ENCODE results near the gene SLAMF7.
A peak's percentile ranks its signal among the peaks of the same experiment; 100 is the strongest.
"Not testable (repeated sequence)": the region's sequence is repeated elsewhere in the genome, so short reads cannot be mapped to it uniquely, and the experiment has no call there.

SLAMF7 gene

DNA sequence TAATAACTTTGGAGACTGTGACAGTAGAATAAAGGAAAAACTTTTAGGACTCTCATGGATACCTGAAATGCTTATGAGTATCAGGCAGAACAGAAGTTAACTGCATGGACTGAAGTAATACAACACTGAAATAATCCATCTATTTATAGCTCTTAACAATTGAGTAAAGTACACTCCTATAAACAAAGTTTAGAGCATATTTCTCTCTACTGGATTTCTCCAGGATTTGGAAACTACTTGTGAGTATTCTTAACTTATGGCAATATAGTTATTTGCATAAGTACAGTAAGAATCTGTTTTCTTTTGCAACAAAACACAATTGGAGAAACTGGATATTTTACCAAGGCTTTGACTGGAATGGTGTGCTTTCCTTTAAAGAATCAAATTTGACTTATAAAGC lies 17.6 kb upstream of the SLAMF7 start:
- DNase-seq = no peak

DNA sequence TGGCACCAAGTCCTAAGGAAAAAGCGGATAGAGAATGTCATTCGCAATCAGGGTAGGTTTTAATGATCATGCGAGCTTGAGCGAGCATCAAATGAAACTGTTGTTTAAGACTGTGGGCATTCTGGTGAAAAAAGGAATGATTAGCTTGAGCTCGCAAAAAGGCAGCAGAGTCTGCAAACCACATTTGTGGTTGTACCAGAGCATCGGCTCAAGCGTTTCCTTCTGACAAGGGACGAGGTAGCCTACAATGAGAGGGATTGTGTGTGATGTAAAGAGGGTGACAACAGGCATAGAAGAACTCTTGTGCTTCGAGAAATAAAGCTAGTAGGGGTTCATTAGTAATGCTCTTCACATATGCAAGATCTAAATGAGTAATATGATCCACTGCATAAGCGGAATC lies 16.3 kb upstream of the SLAMF7 start:
- no peak for DNase-seq

DNA sequence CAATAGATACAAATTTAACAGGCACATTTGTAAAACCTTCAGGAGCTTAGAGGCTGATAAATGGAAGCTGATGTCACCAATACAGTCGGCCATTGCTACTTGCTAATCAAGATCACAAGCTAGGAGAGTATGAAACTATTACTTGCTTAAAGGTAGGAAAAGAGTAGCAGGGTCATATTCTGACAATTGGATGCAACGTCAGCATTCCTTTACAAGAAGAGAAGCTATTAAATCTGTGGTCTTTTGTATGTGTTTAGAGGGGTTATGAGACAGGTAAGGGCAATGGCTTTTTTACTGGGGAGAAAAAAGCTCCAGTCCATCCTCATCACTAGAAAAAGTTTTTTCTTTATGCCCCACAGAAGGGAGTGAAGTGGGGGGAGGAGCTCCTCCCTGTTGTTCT lies 15.7 kb upstream of the SLAMF7 start:
- DNase-seq = no peak

DNA sequence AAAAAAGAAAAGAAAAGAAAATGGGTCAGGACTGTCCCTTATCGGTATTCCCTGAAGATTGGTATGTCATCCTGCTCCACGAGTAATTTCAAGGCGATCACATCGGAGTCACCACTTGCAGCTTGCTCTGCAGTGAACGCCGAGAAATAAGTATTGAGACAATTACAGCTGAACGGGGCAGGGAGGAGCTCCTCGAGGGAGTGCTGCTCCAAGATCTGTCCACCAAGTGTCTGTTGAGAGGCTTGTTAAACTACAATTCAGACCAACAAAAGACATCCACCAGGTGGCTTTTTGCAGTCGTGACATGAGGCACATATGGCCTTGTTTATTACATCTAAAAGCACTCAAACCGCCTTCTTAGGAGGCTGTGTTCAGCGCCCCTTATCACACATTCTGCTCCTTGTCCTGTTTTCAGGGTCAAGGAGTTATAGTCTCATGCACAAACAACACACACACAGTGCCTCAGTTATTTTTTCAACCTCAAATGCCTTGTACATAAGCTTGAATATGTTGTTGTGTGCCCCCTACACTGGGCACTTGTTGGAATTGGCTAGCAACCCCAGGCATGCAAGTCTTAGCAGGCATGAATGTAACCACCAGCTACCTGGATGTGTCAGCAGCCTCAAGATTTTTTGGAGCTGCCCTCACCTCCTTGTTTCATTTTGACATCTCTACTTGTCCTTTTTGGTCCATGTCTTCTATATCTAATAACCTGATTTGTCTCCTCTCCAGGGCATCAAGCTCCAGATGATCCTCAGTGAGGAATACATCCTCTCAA lies 14.4 kb upstream of the SLAMF7 start:
- DNase-seq = no peak

DNA sequence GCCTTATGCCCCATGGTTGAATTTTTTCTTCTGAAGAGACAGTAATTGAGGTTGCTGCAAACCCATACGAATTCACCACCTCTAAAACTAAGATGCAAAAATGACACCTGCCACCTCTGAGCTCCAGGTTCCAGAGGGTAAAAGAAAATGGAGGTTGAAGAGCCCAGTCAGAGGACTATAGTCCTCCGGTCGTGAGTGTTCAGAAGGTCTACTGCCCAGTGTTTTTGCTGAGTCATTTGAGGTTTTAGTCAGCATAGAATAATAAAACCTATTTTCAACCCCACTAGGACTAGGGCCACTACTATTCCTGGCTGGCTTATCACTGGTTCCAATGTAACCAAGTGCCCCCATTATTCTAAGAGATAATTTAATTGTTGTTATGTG lies 12.9 kb upstream of the SLAMF7 start:
- DNase-seq = no peak

DNA sequence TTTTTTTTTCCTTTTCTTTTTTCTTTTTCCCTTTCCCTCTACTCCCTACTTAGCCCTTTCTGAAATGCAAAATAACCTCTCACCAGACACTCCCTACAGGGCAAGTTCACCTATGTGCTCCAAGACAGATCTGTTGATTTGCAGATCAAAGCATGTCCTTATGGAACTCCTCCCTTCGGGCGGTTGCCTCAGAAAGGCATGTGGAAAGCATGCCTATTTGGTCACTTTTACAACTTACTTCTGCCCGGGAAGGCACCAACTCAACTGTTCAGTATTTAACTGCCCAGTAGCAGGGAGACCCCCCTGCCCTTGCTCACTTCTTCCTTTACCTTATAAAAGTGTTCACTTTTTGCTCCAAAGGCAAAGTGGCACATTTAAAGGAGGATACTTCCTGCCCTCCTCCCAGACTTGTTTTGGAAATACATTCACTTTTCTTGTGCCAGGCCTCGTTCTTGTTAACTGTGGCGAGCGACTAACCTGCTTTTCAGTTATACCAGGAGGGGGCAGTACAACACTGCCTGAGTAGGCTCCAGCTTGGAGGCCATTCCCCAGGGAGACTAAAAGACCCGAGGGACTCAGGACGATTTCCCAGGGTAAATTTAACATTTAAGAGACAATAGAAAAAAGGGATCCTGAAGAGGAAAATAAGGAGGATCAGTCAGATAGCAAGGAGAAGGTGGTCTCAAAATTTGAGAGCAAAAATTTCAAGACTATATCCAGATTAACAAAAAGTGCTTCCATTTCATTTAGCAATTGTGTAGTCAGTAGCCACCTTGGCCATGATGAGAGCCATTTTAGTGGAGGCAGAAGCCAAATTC lies 12.3 kb upstream of the SLAMF7 start:
- peak; percentile 40 for DNase-seq

DNA sequence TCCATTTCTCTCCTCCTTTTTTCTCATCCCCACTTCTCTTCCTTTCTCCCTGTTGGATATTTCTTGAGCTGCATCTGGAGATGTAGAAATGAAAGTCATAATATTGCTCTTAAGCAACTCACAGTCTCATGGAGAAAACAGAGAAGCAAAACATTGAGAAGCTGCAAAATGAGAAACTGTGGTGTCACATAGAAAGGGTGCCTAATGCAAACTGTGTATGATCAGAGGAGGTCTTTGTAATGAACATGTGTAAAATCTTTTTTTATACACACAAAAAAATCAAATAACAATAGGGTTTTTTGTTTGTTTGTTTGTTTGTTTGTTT lies 11.8 kb upstream of the SLAMF7 start:
- no peak for DNase-seq

DNA sequence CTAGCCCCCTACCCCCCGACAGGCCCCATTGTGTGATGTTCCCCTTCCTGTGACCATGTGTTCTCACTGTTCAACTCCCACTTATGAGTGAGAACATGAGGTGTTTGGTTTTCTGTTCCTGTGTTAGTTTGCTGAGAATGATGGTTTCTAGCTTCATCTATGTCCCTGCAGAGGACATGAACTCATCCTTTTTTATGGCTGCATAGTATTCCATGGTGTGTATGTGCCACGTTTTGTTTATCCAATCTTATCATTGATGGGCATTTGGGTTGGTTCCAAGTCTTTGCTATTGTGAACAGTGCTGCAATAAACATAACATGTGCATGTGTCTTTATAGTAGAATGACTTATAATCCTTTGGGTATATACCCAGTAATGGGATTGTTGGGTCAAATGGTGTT lies 7.5 kb upstream of the SLAMF7 start:
- not testable (repeated sequence) for DNase-seq

DNA sequence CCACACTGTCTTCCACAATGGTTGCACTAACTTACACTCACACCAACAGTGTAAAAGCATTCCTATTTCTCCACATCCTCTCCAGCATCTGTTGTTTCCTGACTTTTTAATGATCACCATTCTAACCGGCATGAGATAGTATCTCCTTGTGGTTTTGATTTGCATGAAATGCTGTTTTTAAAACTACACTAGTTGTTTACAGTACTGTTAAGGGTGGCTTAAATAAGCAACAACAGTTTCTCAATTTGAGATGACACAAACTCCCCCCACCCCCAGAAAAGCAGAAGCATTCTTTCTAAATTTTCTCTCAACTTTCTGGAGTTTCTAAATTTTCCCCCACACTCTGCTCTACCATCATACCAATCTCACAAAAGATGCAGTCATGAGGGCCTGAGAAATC lies 7.1 kb upstream of the SLAMF7 start:
- DNase-seq = no peak

DNA sequence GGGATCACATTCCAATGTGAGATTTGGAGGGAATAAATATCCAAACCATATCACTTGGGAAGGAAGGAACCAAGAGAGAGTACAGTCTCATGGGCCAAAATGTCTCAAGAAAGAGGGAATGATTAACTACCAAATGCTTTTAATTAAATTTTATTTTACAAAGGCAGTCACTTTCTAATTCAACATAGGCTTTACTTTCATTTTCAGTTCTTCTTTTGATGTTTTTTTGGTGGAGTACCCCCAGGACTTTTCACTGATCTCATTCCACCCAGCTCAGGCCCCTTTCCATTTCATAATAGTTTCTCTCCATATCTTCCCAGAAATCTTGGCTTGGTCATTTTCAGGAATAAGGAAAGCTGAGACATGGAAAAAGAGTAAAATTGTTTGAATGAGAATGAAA lies 5.1 kb upstream of the SLAMF7 start:
- no peak for DNase-seq

DNA sequence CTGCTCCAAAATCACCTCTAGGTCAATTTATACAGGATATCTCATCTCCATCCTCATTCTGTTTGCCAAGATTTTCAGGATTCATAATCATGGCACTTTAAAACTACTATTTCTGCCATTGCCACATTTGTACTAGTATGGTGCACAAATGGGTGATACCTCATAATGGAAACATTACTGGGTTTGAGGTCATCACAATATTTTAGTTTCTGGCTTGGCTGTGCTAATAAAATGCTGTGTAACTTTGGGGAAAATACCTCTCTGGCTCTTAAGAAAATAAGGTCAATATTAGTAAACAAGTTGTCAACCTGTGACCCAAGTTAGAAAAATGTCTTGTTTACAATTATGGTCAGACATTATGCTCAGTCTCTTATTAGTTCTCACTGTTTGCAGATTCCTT lies 4.7 kb upstream of the SLAMF7 start:
- DNase-seq = no peak

DNA sequence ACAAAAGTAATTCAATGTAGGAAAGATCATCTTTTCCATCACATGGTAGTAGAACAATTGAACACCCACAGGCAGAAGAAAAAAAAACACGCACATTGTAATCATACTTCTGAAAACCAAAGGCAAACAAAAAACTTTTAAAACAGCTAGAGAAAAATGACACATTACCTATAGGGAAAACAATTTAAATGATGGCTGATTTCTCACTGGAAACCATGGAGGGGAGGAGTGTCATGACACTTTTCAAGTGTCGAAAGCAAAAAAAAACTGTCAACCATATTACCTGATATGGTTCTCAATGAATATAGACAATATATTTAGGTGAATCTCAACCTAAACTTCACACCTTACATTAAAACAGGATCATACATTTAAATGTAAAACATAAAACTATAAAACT lies 776 bp upstream of the SLAMF7 start:
- no peak for DNase-seq

DNA sequence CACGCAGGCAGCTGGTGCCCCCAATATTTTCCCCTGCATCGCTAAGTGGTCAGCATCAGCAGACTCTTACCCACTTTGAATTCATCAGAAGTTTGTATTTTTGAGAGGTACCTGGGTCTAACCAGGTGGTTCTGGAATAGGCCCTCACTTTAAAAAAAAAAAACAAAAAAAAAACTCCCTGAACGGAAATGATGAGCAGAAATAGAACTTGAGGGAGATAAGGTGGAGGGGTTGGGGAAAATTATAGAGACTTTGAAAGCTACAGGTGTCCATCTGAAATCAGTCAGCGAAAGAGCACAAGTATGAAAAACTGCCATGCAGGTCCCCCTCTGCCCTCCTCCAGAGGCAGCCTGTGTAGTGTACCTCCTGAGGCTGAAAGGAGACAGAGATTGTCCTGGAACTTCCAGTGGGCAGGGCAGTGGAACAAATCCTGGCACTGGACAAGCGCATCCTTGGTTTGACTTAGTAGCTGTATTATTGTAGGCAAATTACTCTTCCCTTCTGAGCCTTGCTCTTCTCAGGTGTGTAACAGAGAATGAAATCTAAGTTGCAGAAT lies 1.2 kb downstream of the SLAMF7 start:
- DNase-seq = no peak

DNA sequence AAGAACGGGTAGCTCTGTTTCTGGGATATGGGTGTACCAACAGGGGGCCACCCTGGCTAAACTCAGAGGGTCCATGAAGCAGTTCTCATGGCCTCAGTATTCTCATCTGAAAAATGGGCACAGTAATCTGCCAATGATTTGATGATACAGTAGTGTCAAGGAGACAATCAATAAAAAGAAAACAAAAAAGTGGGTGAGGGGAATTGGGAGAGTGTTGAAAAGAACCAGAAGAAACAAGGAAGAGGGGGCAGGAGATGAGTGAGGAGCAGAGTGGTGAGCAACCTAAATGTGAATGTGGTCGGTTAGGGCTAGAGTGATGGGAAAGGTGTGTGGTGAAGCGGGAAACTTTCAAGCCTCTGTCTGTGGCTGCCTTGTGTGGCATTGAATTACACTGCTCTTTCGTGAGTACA lies 2.0 kb downstream of the SLAMF7 start:
- DNase-seq = no peak

DNA sequence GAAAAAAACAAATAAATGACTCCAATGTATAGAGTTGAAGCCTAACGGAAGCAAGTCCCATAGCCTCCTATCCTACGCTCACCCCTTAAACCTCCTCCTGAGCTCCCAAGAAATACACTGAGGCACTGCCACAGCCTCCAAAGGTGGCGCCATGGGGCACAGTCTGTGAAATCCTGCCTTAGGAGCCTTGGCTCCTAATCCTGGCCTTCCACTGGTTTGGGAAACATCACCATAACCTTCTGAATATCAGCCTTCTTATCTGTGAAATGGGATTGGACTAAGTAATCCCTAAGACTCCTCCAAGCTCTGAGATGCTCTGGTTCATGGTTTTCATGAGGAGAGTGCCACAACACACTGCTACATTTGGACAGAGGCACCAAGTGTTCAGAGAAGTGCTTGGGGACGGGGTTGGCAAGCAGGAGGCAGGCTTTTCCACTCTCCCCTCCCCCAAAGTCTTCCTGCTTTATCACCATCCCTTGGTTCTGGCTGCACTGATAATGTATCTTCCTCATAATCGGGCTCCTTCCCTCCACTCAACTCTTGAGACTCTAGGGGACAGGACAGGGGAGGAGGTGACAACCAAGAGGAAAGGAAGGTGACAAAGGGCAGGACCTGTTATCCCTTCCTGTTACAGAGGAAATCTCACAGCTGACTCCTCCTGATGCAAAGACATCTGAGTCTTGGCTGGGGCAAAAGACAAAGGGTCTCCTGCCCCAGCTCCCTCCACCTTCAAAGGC lies 2.7 kb downstream of the SLAMF7 start:
- DNase-seq = no peak

DNA sequence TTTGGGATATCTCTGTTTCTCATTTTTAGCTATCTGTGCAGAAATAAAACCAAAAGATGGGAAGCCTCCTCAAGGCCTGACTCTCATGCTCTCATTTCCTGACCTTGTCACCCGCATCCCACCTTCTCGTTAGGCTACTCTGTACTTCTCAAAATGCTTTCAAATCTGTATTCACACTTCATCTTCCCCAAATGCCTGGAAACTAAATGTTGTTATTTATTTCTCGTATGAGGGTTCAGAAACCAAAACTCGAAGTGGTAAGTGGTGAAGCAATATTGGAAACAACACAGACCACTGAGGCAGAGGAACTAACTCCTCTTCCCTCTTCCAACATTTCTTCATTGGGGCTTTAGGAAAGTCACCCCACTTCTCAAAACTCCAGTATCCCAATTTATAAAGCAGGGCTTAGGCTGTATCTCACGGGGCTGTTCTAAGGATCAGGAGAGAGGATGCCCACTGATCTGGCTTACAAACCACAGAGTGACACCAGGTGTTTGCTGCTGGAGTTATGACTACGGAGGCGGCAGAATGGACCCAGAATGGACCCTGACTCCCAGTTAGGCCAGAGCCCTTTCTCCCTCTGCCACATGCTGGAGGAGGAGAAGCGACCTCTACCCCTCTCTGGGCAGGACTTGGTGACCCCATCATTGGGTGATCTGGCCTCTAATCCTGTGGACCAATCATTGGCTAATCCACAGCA lies 3.5 kb downstream of the SLAMF7 start:
- DNase-seq = no peak

DNA sequence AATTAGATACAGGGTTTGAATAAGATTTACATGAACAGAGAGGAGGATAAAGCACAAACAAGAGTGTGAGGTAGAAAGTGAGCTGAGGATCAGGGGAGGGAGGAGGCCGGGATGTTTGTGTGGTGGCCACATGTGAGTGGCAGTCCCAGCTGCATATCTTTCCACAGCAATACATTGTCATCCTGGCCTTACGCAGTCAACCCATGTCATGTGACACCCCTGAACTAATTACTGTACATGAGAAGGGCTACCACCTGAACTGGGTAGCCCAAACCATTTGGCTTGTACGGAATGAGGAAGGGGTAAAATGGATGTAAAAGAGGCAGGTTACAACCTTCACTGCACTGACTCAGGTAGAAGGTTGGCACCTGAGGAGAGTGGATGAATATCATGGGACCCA lies 4.2 kb downstream of the SLAMF7 start:
- no peak for DNase-seq

DNA sequence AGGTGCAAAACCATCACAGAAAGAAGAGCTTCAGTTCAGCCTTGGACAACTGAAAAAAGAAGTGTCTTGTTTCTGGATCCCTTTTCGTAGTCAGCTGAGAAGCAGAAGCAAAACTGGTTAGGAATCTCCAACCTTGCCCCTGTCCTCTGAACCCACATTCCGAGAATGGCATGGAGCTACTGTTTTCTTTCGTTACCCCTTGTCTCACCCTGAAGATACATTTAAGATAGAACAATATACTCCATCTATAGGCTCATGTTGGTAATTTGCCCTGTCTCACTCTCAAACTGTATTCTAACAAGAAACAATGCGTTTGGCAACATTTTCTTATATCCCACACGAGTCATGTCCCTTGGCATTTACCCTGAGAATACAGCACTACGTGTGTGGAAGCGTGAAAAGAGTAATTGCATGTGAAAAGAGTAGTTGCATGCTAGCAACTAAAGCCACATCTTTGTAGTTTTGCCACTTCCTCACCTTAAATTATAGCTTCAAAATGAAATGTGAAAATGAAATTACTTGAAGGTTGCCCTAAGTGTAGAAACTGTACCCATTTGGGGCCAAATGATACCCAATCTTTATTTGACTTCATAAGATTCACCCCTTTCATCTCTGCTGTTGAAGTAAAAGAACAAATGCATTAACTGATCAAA lies 5.3 kb downstream of the SLAMF7 start:
- DNase-seq = no peak

DNA sequence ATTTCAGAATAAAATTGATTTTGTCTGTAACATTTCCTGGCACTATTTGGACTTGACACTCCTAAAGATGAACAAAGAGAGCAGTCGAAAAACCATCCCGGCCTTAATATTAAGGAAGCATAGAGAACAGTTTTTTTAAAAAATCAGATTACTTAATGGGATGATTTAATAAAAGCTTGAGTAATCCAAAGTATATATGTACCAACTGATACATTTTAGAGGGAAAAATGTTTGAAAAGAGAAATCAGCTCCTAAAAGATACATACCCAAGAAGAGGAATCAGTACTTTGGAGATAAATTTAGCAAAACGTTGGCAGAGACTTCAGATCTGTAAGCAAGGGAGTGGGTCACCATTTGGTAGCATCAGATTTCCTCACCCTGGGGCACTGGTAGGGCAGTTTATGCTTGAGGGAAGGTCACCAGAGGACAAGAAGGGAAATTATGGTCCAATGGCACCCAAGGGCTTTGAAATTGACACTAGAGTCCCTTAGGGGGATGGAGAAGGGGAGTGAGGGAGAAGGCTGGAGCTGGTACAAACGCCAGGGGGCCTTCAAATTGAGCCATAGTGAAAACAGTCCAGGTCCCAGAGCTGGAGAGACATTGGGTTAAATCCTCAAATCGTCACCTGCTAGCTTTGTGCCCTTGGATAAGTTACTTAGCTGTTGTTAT lies 5.9 kb downstream of the SLAMF7 start:
- DNase-seq = no peak

DNA sequence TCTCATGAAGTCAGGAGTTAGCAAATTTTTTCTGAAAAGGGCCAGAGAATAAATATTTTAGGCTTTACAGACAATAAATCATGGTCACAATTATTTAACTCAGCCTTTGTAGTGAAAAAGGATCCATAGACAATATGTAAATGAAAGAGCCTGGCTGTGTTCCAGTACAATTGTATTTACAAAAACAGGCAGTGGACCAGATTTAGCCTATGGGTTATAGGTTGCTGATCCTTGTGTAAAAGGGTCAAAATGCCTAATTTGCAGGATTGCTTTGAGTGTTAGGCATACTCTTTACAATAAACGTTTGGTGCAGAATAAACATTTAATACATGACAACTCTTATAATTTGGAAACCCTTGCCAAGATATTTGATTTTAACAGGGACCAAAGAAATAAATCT lies 6.5 kb downstream of the SLAMF7 start:
- DNase-seq = no peak

DNA sequence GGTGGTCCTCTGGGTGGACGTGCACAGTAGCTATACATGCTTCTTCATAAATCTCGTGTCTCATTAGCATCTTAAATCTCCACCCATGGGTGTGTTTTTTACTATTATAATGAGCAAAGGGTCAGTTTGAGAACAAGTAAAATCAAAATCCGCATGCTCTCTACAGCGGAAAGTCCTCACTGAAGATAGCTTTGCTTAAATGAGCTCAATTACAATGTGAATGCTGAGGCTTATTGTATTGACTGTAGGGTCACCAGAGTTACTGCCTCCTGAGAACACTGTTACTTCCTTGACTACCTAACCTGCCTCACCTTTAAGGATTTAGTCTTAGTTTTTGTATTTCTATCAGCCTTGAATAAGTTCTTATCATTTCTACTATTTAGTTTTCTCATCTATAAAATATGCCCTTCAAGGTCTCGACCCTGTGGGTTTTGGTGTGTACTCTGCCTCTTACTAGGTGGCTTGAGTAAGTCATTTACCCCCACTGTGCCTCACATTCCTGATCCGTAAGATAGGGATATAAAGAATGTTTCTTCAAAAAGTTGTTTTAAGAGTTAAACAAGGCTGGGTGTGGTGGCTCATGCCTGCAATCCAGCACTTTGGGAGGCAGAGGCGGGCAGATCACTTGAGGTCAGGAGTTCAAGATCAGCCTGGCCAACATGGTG lies 7.9 kb downstream of the SLAMF7 start:
- DNase-seq = no peak
